HFF-Myc (cell line): Measurements from ENCODE around the gene ACVR1.
A peak's percentile ranks its signal among the peaks of the same experiment; 100 is the strongest.

Experiments used
- DNase-seq: peaks from one replicate; pipeline ENCODE4 v3.0.0-alpha.2; 2011; ENCODE audit warnings: low read depth; ENCODE audit errors: extremely low read depth
- H3K4me3 ChIP-seq: replicated peaks from 2 replicates; pipeline ENCODE4 v1.5.1; 2011; ENCODE audit warnings: low read depth, mild to moderate bottlenecking, control low read depth, low read length
- TF ChIP-seq, protein P1 (sequence below): IDR thresholded peaks from 2 replicates; pipeline ENCODE4 v1.5.1; 2012; ENCODE audit warnings: mild to moderate bottlenecking, low read depth, low read length, control low read depth; ENCODE audit errors: missing control alignments

Gene ACVR1

GRCh38 chr2:157876066-157876785 is at the start of gene ACVR1:
TSS of gene ACVR1 (minus strand) at chr2:157876330. CDS start at chr2:157799493, 76,837 bp downstream.
- peak; percentile 86 for DNase-seq
- TF ChIP-seq, protein P1, sequence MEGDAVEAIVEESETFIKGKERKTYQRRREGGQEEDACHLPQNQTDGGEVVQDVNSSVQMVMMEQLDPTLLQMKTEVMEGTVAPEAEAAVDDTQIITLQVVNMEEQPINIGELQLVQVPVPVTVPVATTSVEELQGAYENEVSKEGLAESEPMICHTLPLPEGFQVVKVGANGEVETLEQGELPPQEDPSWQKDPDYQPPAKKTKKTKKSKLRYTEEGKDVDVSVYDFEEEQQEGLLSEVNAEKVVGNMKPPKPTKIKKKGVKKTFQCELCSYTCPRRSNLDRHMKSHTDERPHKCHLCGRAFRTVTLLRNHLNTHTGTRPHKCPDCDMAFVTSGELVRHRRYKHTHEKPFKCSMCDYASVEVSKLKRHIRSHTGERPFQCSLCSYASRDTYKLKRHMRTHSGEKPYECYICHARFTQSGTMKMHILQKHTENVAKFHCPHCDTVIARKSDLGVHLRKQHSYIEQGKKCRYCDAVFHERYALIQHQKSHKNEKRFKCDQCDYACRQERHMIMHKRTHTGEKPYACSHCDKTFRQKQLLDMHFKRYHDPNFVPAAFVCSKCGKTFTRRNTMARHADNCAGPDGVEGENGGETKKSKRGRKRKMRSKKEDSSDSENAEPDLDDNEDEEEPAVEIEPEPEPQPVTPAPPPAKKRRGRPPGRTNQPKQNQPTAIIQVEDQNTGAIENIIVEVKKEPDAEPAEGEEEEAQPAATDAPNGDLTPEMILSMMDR: no peak
- peak within 1 kb of the TSS; percentile 59 for H3K4me3 ChIP-seq

GRCh38 chr2:157925071-157925470 is 48.9 kb upstream of the ACVR1 start:
- TF ChIP-seq, protein P1: no peak

DNA sequence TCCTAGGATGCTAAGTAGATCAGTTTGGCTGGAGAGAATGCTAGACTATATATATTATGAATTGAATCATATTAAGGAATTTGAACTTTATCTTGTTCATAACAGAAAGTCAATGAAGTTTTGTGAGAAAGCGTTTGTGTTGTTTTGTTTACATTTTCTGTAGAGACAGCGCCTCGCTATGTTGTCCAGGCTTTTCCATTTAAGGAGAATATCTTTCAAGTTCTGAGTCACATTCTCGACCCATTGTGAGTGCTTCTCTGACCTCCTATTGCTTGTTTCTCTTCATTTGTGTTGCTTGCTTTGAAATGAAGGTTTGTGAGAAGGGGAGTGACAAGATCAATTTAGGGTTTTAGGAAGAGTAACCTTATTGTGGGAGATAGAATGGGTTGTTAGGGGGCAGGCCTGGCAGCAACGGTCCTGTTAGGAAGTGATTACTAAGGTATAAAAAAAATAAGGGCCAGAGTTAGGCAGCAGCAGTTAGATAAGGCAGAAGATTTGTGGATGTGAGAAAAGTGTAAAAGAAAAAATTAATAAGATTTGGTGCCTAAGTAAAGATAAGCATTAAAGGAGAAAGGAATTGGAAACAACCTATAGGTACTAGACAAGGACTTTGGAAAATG is 47.6 kb upstream of the ACVR1 start:
- H3K4me3 ChIP-seq: no peak overlapping the region
- DNase-seq: no peak
- TF ChIP-seq, protein P1: no peak

More at GRCh38 chr2:157925071-157925470, 48.9 kb upstream of the ACVR1 start:
- no peak overlapping the region for H3K4me3 ChIP-seq
- DNase-seq: no peak

GRCh38 chr2:157922815-157923214 is 46.7 kb upstream of the ACVR1 start:
- no peak overlapping the region for H3K4me3 ChIP-seq
- TF ChIP-seq, protein P1: no peak
- DNase-seq: no peak

DNA sequence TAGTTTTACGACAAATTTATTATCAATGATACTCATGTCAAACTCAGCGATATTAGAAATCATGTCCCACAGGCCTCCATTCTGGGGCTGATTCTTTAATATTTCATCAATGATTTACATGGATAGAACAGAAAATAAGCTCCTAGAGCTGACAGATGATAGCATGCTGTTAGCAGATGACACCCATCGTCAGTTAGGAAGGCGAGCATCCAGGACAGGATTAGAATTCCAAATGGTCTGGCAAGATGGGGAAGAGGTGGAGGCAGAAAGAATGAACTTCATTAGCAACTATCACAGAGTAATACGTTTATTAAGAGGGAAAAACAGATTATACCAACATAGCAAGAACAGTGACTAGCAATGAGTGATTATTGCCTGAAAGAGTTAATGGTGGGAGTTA is 46.2 kb upstream of the ACVR1 start:
- TF ChIP-seq, protein P1: no peak
- H3K4me3 ChIP-seq: no peak overlapping the region
- DNase-seq: no peak

- DNase-seq: no peak
- no peak overlapping the region for H3K4me3 ChIP-seq
- TF ChIP-seq, protein P1: no peak
Observed at GRCh38 chr2:157920736-157921135, 44.6 kb upstream of the ACVR1 start.

DNA sequence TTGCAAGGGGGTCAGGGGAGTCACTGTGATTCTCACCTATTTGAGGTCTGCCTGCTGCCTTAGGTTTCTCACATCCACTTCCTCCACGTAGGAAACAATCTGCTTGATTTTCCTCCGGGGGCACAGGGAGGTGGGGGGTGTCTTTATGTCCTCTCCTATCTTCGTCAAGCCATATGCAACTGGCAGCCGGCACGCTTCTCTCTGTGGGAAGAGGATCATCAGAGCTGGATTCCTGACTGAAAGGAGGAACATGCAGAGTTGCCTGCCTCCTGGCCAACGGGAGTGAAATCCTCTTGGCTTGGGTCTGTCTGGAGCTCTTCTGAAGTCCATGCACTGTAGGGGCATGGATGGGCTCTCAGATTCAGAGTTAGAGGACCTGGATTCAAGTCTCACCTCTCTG is 43.1 kb upstream of the ACVR1 start:
- no peak overlapping the region for H3K4me3 ChIP-seq
- TF ChIP-seq, protein P1: no peak
- DNase-seq: no peak
